ENCODE data around the gene ITIH1. TPM values are rescaled to one million over a fixed set of nuclear protein-coding genes. Genes with fewer than 3 reads are reported as not detected.
A peak's percentile ranks its signal among the peaks of the same experiment; 100 is the strongest.

ITIH1 gene
- total and polyA plus RNA-seq, 5 donors from 2014 or later = not detected

DNA sequence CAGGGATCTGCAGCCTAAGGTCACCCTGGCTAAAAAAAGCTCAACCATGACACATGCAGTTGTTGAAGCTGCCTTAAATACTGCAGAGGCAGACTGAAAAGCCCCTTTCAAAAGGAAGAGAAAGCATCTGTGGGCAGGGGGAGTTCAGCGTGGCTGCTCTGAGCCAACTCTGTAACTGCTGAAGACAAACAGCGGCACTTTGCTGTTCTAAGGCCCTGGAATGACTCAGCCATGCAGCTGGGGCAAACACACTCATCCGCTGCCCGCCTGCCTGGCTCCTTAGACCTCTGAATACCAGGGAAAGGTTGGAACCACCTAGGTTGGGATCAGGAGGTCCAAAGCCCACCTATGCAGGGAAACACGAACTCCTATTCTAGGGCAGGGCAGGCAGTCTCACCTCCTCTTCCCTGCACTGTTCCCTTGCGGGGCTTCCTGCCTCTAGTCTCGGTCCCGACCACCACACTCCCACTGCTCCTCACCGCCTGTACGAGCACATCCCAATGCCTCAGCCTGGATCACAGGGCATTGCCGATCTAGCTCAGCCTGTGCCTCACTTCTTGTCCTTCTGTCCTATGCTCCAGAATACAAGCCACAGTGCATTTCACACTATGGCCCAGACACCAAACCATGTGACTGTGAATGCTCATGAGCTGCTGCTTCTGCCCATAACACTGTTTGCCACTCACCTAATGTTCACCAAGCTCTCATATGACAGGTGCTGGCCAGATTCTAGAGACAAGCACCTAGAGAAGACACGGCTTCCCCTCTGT, 64.0 kb downstream of the ITIH1 start:
- Mint-ChIP-seq H3K4me1 (peaks cover 0 to 23% (median 5%) of the 10 kb centered on the region in 4 donors), H3K36me3 (peaks cover 26% of the 10 kb centered on the region), H3K9me3 (no peaks in the 10 kb centered on the region), H3K27me3 (no peaks in the 10 kb centered on the region), H3K27ac (peak overlapping the region in 1 of 3 donors; percentile 66), H3K4me3 (no peak overlapping the region)
- ATAC-seq (ENCODE audit: low read depth in 2 of 2) (no peak), DNase-seq (no peak)
- Histone ChIP-seq H3K36me3 (ENCODE audit: control insufficient read depth, insufficient read depth, low read length) (peaks cover 52% of the 10 kb centered on the region), H3K4me3 (ENCODE audit: low read depth, low read length) (no peak overlapping the region), H3K27me3 (ENCODE audit: control insufficient read depth, insufficient read depth, low read length) (no peaks in the 10 kb centered on the region), H3K27ac (ENCODE audit: insufficient read depth, low read length, poor library complexity, severe bottlenecking) (no peak overlapping the region), H3K9me3 (ENCODE audit: control insufficient read depth in 2 of 2, low read length in 2 of 2) (no peaks in the 10 kb centered on the region), H3K4me1 (ENCODE audit: control insufficient read depth, insufficient read depth, low read length, poor library complexity, severe bottlenecking) (peaks cover 17% of the 10 kb centered on the region)

Other genes starting within 250 kb of the ITIH1 start
- gene NT5DC2, start 243.7 kb upstream of the ITIH1 start, total RNA-seq = 3.7 TPM
- gene NT5DC2, start 243.7 kb upstream of the ITIH1 start, polyA plus RNA-seq = under 1 TPM in 1 of 4 donors, not detected in 3; 0.81 TPM
- gene UQCC5, start 241.0 kb upstream of the ITIH1 start, total RNA-seq = 4.5 TPM
- 10 to 100 TPM; 19.2 to 27.9 (median 23.0) TPM for gene UQCC5, start 241.0 kb upstream of the ITIH1 start, polyA plus RNA-seq
- 58.7 TPM for gene PBRM1, start 91.7 kb upstream of the ITIH1 start, total RNA-seq
- gene PBRM1, start 91.7 kb upstream of the ITIH1 start, polyA plus RNA-seq = 10 to 100 TPM; 59.4 to 73.4 (median 67.9) TPM
- 75.7 TPM for gene GNL3, start 91.6 kb upstream of the ITIH1 start, total RNA-seq
- gene GNL3, start 91.6 kb upstream of the ITIH1 start, polyA plus RNA-seq = 10 to 100 TPM; 42.4 to 61.5 (median 51.8) TPM
- 26.6 TPM for gene GLT8D1, start 71.8 kb upstream of the ITIH1 start, total RNA-seq
- gene GLT8D1, start 71.8 kb upstream of the ITIH1 start, polyA plus RNA-seq = 10 to 100 TPM; 61.9 to 73.4 (median 68.1) TPM
- gene SPCS1, start 71.5 kb upstream of the ITIH1 start, total RNA-seq = 57.6 TPM
- gene SPCS1, start 71.5 kb upstream of the ITIH1 start, polyA plus RNA-seq = 100 to 1,000 TPM; 304 to 318 (median 312) TPM
- gene NEK4, start 6.7 kb upstream of the ITIH1 start, total RNA-seq = 13.9 TPM
- gene NEK4, start 6.7 kb upstream of the ITIH1 start, polyA plus RNA-seq = 1 to 10 TPM; 6.3 to 8.5 (median 7.2) TPM
- not detected for gene ITIH3, start 17.2 kb downstream of the ITIH1 start, total RNA-seq
- gene ITIH3, start 17.2 kb downstream of the ITIH1 start, polyA plus RNA-seq = 1 to 10 TPM in 1 of 4 donors, under 1 TPM in 1, not detected in 2; 0.63 to 1.5 TPM
- 71.1 TPM for gene ITIH4, start 53.1 kb downstream of the ITIH1 start, total RNA-seq
- gene ITIH4, start 53.1 kb downstream of the ITIH1 start, polyA plus RNA-seq = 1 to 10 TPM in 3 of 4 donors, not detected in 1; 1.1 to 2.0 (median 2.0) TPM
- gene MUSTN1, start 57.4 kb downstream of the ITIH1 start, total RNA-seq = 13.8 TPM
- gene MUSTN1, start 57.4 kb downstream of the ITIH1 start, polyA plus RNA-seq = 1 to 10 TPM in 1 of 4 donors, not detected in 3; 1.2 TPM
- 87.7 TPM for gene STIMATE, start 119.9 kb downstream of the ITIH1 start, total RNA-seq
- gene STIMATE, start 119.9 kb downstream of the ITIH1 start, polyA plus RNA-seq = 10 to 100 TPM; 10.7 to 15.5 (median 12.4) TPM

Data from CD4-positive, CD25-positive, alpha-beta regulatory T cell (primary cell).